ENCODE data around the gene ZNF780A. TPM values are rescaled to one million over a fixed set of nuclear protein-coding genes. Genes with fewer than 3 reads are reported as not detected.

Gene ZNF780A
- total RNA-seq (ENCODE audit: low replicate concordance): 30.2 and 32.9 TPM in 2 replicates

DNA sequence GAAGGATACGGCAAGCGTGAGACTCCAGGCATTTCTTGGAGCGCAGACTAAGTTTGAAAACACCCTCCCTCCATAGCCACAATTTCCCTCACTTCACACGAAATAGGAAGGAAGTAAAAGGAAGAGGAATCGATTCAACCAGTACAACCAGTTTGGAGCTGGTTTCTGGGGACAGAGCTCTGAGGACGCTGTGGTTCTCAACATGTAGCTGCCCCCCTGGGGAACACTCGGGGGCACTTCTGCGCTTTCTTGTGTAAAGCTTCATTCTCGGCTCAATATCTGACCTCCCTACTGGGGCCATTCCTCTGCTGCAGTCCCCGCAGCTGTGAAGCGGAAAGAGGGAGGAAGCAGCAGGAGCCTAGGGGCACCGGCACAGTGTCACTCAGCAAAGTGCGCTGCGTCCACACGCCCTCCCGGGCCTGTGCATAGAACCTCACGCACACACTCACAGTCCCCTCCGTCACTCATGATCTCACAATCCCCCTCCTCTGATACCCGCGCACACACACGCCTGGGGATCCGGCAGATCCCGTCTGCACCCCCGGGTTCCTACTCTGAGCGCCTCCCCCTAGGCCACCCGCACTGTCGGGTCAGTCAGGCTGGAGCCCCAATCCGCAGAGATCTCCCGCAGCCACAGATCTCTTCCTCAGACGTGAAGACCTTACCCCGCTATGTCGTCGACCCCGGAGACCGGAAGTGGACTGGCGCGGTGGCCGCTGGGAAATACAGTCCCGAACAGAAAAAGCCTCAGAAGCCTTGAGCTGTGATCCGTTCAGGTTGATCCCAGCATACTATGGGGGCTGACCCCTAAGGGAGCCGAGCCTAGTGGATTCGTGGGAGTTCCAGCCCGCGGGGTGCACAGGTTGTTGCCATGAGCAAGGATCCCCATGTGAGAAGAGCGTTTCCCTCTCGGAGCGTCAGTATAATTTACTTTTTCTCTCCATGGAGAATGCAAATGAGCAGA lies at the start of gene ZNF780A:
ZNF780A (minus strand) TSS at position 703 of the 964 bp plus-strand sequence. CDS start 6,190 bp downstream, outside the sequence.
- Histone ChIP-seq H4K20me1 (ENCODE audit: low read depth) (no peaks in the 10 kb centered on the region), H3K27ac (no peak within 1 kb of the TSS), H3K79me2 (ENCODE audit: low read depth) (peaks cover 45% of the 10 kb centered on the region), H3K27me3 (peaks cover 8% of the 10 kb centered on the region), H3K4me1 (peaks cover 10% of the 10 kb centered on the region), H2AFZ (replicated peaks) (peak within 1 kb of the TSS; percentile 89), H3K36me3 (peaks cover 6% of the 10 kb centered on the region), H3K9me3 (ENCODE audit: low read depth) (no peaks in the 10 kb centered on the region), H3K9ac (peak within 1 kb of the TSS; percentile 52), H3F3A (ENCODE audit: low read depth) (no peaks in the 10 kb centered on the region), H3K4me2 (peak within 1 kb of the TSS; percentile 87), H3K4me3 (peak within 1 kb of the TSS; percentile 85)
- Mint-ChIP-seq H3K36me3 (peaks cover 12% of the 10 kb centered on the region), H3K4me1 (peaks cover 22% of the 10 kb centered on the region), H3K4me3 (peak within 1 kb of the TSS; percentile 100), H3K27ac (peak within 1 kb of the TSS; percentile 99), H3K27me3 (ENCODE audit: insufficient read depth, low read depth) (no peaks in the 10 kb centered on the region), H3K9me3 (peaks cover 17% of the 10 kb centered on the region)
- peak; percentile 84 for DNase-seq (ENCODE audit: low spot score)
- TF ChIP-seq, protein P1, sequence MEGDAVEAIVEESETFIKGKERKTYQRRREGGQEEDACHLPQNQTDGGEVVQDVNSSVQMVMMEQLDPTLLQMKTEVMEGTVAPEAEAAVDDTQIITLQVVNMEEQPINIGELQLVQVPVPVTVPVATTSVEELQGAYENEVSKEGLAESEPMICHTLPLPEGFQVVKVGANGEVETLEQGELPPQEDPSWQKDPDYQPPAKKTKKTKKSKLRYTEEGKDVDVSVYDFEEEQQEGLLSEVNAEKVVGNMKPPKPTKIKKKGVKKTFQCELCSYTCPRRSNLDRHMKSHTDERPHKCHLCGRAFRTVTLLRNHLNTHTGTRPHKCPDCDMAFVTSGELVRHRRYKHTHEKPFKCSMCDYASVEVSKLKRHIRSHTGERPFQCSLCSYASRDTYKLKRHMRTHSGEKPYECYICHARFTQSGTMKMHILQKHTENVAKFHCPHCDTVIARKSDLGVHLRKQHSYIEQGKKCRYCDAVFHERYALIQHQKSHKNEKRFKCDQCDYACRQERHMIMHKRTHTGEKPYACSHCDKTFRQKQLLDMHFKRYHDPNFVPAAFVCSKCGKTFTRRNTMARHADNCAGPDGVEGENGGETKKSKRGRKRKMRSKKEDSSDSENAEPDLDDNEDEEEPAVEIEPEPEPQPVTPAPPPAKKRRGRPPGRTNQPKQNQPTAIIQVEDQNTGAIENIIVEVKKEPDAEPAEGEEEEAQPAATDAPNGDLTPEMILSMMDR (IDR thresholded peaks at IDR 0.05): no peak
- TF ChIP-seq EZH2phosphoT487 (IDR thresholded peaks at IDR 0.05) (no peak), EZH2 (IDR thresholded peaks at IDR 0.05) (no peak)

DNA sequence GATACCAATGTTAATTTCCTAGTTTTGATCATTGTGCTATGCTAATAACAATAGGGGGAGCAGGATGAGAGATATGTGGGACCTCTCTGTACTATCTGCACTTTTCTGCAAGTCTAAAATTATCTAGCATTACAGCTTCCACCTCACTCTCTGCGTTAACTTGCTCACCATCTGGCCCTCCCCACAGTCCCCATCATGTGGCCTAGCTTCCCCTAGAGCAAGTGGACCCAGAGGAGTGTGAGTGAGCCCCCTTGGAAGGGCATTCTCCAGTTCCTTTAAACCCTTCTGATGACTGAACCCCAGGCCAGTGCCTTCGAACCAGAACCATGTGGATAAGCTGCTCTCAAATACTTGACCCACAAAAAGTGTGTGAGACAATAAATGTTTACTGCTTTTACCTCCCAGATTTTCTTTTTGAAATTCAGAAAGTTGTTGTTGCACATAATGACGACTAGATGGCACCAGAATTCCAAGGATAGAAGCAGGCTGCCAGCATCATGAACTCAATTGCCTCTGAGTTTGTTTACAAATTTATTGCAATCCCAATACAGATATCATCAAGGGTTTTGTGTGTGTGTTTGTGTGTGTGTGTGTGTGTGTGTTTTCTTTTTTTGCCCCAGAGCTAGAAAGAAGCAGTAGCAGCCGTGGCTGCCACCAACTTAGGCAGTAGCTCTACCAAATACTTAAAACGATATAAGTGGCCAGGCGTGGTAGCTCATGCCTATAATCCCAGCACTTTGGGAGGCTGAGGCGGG lies 49.0 kb upstream of the ZNF780A start:
- H3K4me2 ChIP-seq: no peak overlapping the region
- H3K9me3 ChIP-seq (ENCODE audit: low read depth): no peaks in the 10 kb centered on the region
- no peak overlapping the region for H3K4me3 ChIP-seq
- H2AFZ ChIP-seq (replicated peaks): no peak overlapping the region
- TF ChIP-seq EZH2phosphoT487 (IDR thresholded peaks at IDR 0.05) (no peak), EZH2 (IDR thresholded peaks at IDR 0.05) (no peak)
- TF ChIP-seq, protein P1 (IDR thresholded peaks at IDR 0.05): peak; percentile 82
- H3K27ac ChIP-seq: no peak overlapping the region
- H3K36me3 Mint-ChIP-seq: no peaks in the 10 kb centered on the region
- no peaks in the 10 kb centered on the region for H4K20me1 ChIP-seq (ENCODE audit: low read depth)
- H3K27me3 Mint-ChIP-seq (ENCODE audit: insufficient read depth, low read depth): peaks cover 4% of the 10 kb centered on the region
- no peaks in the 10 kb centered on the region for H3K27me3 ChIP-seq
- no peaks in the 10 kb centered on the region for H3K4me1 Mint-ChIP-seq
- peak; percentile 62 for DNase-seq (ENCODE audit: low spot score)
- H3K4me3 Mint-ChIP-seq: no peak overlapping the region
- no peaks in the 10 kb centered on the region for H3K9me3 Mint-ChIP-seq
- no peaks in the 10 kb centered on the region for H3F3A ChIP-seq (ENCODE audit: low read depth)
- H3K9ac ChIP-seq: no peak overlapping the region
- H3K36me3 ChIP-seq: no peaks in the 10 kb centered on the region
- H3K79me2 ChIP-seq (ENCODE audit: low read depth): no peaks in the 10 kb centered on the region
- no peak overlapping the region for H3K27ac Mint-ChIP-seq
- no peaks in the 10 kb centered on the region for H3K4me1 ChIP-seq

DNA sequence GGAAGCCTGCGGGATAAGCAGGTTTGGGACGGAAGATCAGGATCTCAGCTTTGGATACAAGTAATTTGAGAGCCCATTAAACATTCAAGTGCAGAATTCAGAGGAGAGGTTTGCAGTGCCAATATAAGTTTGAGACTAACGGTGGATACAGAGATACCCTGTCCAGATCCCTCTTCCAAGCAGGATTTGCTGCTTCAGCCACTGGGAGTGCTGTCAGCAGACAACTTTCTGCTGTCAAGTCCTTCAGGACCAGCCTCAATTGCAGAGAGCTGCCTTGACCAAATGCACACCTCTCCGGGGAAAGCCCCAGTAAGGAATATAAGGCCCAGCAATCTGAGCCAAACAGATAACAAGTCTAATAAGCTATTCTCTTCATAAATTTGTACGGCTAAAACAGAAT lies 46.1 kb upstream of the ZNF780A start:
- Mint-ChIP-seq H3K4me3 (no peak overlapping the region), H3K36me3 (no peaks in the 10 kb centered on the region)

More for the DNA sequence above, 46.1 kb upstream of the ZNF780A start:
- no peak overlapping the region for H3K9ac ChIP-seq
- no peaks in the 10 kb centered on the region for H3K36me3 ChIP-seq
- Mint-ChIP-seq H3K27ac (no peak overlapping the region), H3K9me3 (no peaks in the 10 kb centered on the region), H3K4me1 (no peaks in the 10 kb centered on the region), H3K27me3 (ENCODE audit: insufficient read depth, low read depth) (peaks cover 5% of the 10 kb centered on the region)
- TF ChIP-seq EZH2 (IDR thresholded peaks at IDR 0.05): no peak
- TF ChIP-seq, protein P1 (IDR thresholded peaks at IDR 0.05): no peak
- TF ChIP-seq EZH2phosphoT487 (IDR thresholded peaks at IDR 0.05): no peak
- H3K27ac ChIP-seq: no peak overlapping the region
- H3F3A ChIP-seq (ENCODE audit: low read depth): no peaks in the 10 kb centered on the region
- H4K20me1 ChIP-seq (ENCODE audit: low read depth): no peaks in the 10 kb centered on the region
- no peaks in the 10 kb centered on the region for H3K79me2 ChIP-seq (ENCODE audit: low read depth)
- H3K4me1 ChIP-seq: peaks cover 3% of the 10 kb centered on the region
- H3K9me3 ChIP-seq (ENCODE audit: low read depth): no peaks in the 10 kb centered on the region
- no peak for DNase-seq (ENCODE audit: low spot score)
- H3K4me3 ChIP-seq: no peak overlapping the region
- no peak overlapping the region for H2AFZ ChIP-seq (replicated peaks)
- no peak overlapping the region for H3K4me2 ChIP-seq
- H3K27me3 ChIP-seq: no peaks in the 10 kb centered on the region

Measured in neural progenitor cell (in vitro differentiated cells).